CD14-positive monocyte (primary cell): ENCODE data around the gene PRSS27. TPM values are rescaled to one million over a fixed set of nuclear protein-coding genes. Genes with fewer than 3 reads are reported as not detected.

Experiments
- DNase-seq, 3 donors: peaks; one replicate each; pipeline ENCODE4 v3.0.0-alpha.2; 2011 to 2022
- H2AFZ ChIP-seq: 2 replicates; pipeline ENCODE4 v1.6.0; 2012; ENCODE audit warnings: mild to moderate bottlenecking, low read depth, low read length, inconsistent platforms; ENCODE audit not compliant: insufficient read depth, poor library complexity, severe bottlenecking
- H3K27ac ChIP-seq, 2 donors: 1 replicate in 1 of 2; 2 replicates in 1 of 2; pipeline ENCODE4 v1.5.1; 2012 to 2013; ENCODE audit warnings: low read length in 2 of 2, control low read depth in 1 of 2, inconsistent platforms in 1 of 2, low read depth in 1 of 2, mild to moderate bottlenecking in 1 of 2
- H3K27me3 ChIP-seq, 2 donors: one replicate each; pipeline versions ENCODE4 v1.6.0 to v1.6.1; 2011 to 2013; ENCODE audit warnings: low read length in 2 of 2; ENCODE audit not compliant: control insufficient read depth in 2 of 2, insufficient read depth in 2 of 2
- H3K36me3 ChIP-seq, 2 donors: replicated peaks in 1 of 2; 1 replicate in 1 of 2; 2 replicates in 1 of 2; pipeline versions ENCODE4 v1.5.1 to v1.6.1; 2012 to 2013; ENCODE audit warnings: low read length in 2 of 2, control low read depth in 1 of 2, inconsistent platforms in 1 of 2, mild to moderate bottlenecking in 1 of 2; ENCODE audit not compliant: insufficient read depth in 2 of 2, control insufficient read depth in 1 of 2
- H3K4me1 ChIP-seq, 2 donors: 1 replicate in 1 of 2; 2 replicates in 1 of 2; pipeline versions ENCODE4 v1.5.1 to v1.6.1; 2012 to 2013; ENCODE audit warnings: low read length in 2 of 2, control low read depth in 1 of 2, inconsistent platforms in 1 of 2, mild to moderate bottlenecking in 1 of 2, moderate library complexity in 1 of 2; ENCODE audit not compliant: insufficient read depth in 2 of 2, control insufficient read depth in 1 of 2
- H3K4me2 ChIP-seq: replicated peaks from 2 replicates; pipeline ENCODE3; 2012; ENCODE audit warnings: low read length, moderate library complexity, mild to moderate bottlenecking; ENCODE audit not compliant: poor library complexity, severe bottlenecking; ENCODE audit errors: extremely low read depth
- H3K4me3 ChIP-seq, 3 experiments: fragments of 200-600 bp in 1 of 3; sonication (generic) in 1 of 3; replicated peaks in 1 of 3; 1 replicate in 2 of 3; 2 replicates in 1 of 3; pipeline ENCODE4 v1.5.1; 2011 to 2013; ENCODE audit warnings: low read length in 3 of 3, mild to moderate bottlenecking in 3 of 3, control low read depth in 2 of 3, low read depth in 2 of 3, inconsistent platforms in 1 of 3, moderate library complexity in 1 of 3
- H3K79me2 ChIP-seq: 2 replicates; pipeline ENCODE4 v1.6.0; 2012; ENCODE audit warnings: mild to moderate bottlenecking, control low read depth, inconsistent platforms, low read length, moderate library complexity; ENCODE audit not compliant: insufficient read depth
- H3K9ac ChIP-seq: 2 replicates; pipeline ENCODE4 v1.6.0; 2017; ENCODE audit warnings: low read length, mild to moderate bottlenecking; ENCODE audit not compliant: insufficient read depth, poor library complexity, severe bottlenecking
- H3K9me3 ChIP-seq, 2 donors: replicated peaks in 1 of 2; 1 replicate in 1 of 2; 2 replicates in 1 of 2; pipeline versions ENCODE4 v1.5.1 to v1.6.1; 2012 to 2013; ENCODE audit warnings: low read length in 2 of 2, control low read depth in 1 of 2; ENCODE audit not compliant: control insufficient read depth in 1 of 2, insufficient read depth in 1 of 2
- H4K20me1 ChIP-seq: 2 replicates; pipeline ENCODE4 v1.6.0; 2012; ENCODE audit warnings: mild to moderate bottlenecking, low read length, control low read depth, moderate library complexity; ENCODE audit not compliant: insufficient read depth
- H3K27ac Mint-ChIP-seq, 7 donors: one replicate each; pipeline ENCODE4 v1.8.0; 2020; ENCODE audit warnings: mild to moderate bottlenecking in 7 of 7, mixed read lengths in 7 of 7, moderate library complexity in 6 of 7, inconsistent platforms in 2 of 7
- H3K27me3 Mint-ChIP-seq, 3 donors: one replicate each; pipeline ENCODE4 v1.8.0; 2021 to 2022; ENCODE audit warnings: low read depth in 3 of 3, mild to moderate bottlenecking in 3 of 3, mixed read lengths in 3 of 3, moderate library complexity in 3 of 3, inconsistent platforms in 1 of 3
- H3K36me3 Mint-ChIP-seq, 2 donors: one replicate each; pipeline ENCODE4 v1.8.0; 2020; ENCODE audit warnings: mixed read lengths in 2 of 2, inconsistent platforms in 1 of 2, mild to moderate bottlenecking in 1 of 2
- H3K4me1 Mint-ChIP-seq: one replicate; pipeline ENCODE4 v1.8.0; 2020; ENCODE audit warnings: mild to moderate bottlenecking, mixed read lengths
- H3K4me3 Mint-ChIP-seq, 2 donors: one replicate each; pipeline ENCODE4 v1.8.0; 2020; ENCODE audit warnings: mild to moderate bottlenecking in 2 of 2, mixed read lengths in 2 of 2, moderate library complexity in 1 of 2
- H3K9me3 Mint-ChIP-seq, 7 donors: one replicate each; pipeline ENCODE4 v1.8.0; 2020 to 2022; ENCODE audit warnings: mixed read lengths in 7 of 7, mild to moderate bottlenecking in 6 of 7, moderate library complexity in 6 of 7, inconsistent platforms in 2 of 7
- WGBS: methylation state at CpG from one replicate; pipeline ENCODE4 v1.1.5; 2013; ENCODE audit warnings: missing lambda C conversion rate; ENCODE audit not compliant: insufficient coverage; 5-methylcytosine and 5-hydroxymethylcytosine counted together
- intact Hi-C, 2 donors: fragments of 100-400 bp; cut with micrococcal nuclease; formaldehyde crosslinking; loops; one replicate each; pipeline versions ENCODE4 v1.15.0 to v1.15.1; 2023
- polyA minus RNA-seq: library from RNA; depleted of rRNA, polyadenylated mRNA; stranded (reverse); fragments of >200 nt; gene quantifications from 2 replicates; pipeline ENCODE4 v1.2.3, GENCODE V29; 2012
- polyA plus RNA-seq, 3 donors: library from polyadenylated mRNA; depleted of rRNA in 1 of 3; unstranded in 2 of 3; stranded (reverse) in 1 of 3; fragments of 300-500 nt in 2 of 3; fragments of >200 nt in 1 of 3; fragmentation: Illumina TruSeq in 2 of 3; gene quantifications; 1 replicate in 2 of 3; 2 replicates in 1 of 3; pipeline ENCODE4 v1.2.3, GENCODE V29; 2012 to 2021
- total RNA-seq, 12 experiments: library from RNA in 1 of 12; stranded (reverse) in 1 of 12; fragments of 120-200 nt in 1 of 12; gene quantifications; one replicate each; pipeline ENCODE4 v1.2.4 and lab custom pipeline; 2013 to 2026; ENCODE audit warnings: mixed read lengths in 6 of 12, inconsistent platforms in 1 of 12
- TF ChIP-seq, protein P1 (sequence below): fragments of 200-600 bp; IDR thresholded peaks from one replicate; pipeline ENCODE4 v1.8.0; 2022; ENCODE audit warnings: antibody characterized with exemption, mild to moderate bottlenecking

Gene PRSS27
- 0.19 TPM for total RNA-seq (2013)
- polyA plus RNA-seq (1 to 10 TPM in 1 of 3 donors, not detected in 2; 1.1 TPM), polyA minus RNA-seq (0.08 and 0.42 TPM in 2 replicates), total RNA-seq (lab: John Stamatoyannopoulos, UW) (0.18 to 1.0 (median 0.52) reads per million in 11 experiments)

GRCh38 chr16:2720064-2720457 lies at the start of gene PRSS27:
PRSS27 (minus strand) TSS chr16:2720224; CDS start chr16:2720160, 64 bp downstream.
- no peaks in the 10 kb centered on the region for H4K20me1 ChIP-seq
- Mint-ChIP-seq H3K27me3 (peaks cover 5 to 18% (median 12%) of the 10 kb centered on the region in 3 donors), H3K4me3 (peak within 1 kb of the TSS; percentile 79 to 83), H3K36me3 (no peaks in the 10 kb centered on the region), H3K4me1 (peaks cover 7% of the 10 kb centered on the region), H3K27ac (peak within 1 kb of the TSS in 6 of 7 donors; percentile 62 to 93 (median 80)), H3K9me3 (peaks cover 0 to 1% (median 0%) of the 10 kb centered on the region in 7 donors)
- H3K27ac ChIP-seq = peak within 1 kb of the TSS in 1 of 2 donors; percentile 61
- H3K9ac ChIP-seq = peak within 1 kb of the TSS; percentile 69
- peaks cover 0 to 2% of the 10 kb centered on the region in 2 donors for H3K27me3 ChIP-seq
- H3K4me3 ChIP-seq = peak within 1 kb of the TSS; percentile 50 to 79 (median 52)
- no peaks in the 10 kb centered on the region for H3K9me3 ChIP-seq
- no peak for DNase-seq
- intact Hi-C loops = loop anchor here in 1 of 2 donors (5.0 kb wide), 1 partner anchor 48 kb away; no protein-coding TSS in a partner anchor
- peaks cover 9 to 22% of the 10 kb centered on the region in 2 donors for H3K4me1 ChIP-seq
- TF ChIP-seq, protein P1, sequence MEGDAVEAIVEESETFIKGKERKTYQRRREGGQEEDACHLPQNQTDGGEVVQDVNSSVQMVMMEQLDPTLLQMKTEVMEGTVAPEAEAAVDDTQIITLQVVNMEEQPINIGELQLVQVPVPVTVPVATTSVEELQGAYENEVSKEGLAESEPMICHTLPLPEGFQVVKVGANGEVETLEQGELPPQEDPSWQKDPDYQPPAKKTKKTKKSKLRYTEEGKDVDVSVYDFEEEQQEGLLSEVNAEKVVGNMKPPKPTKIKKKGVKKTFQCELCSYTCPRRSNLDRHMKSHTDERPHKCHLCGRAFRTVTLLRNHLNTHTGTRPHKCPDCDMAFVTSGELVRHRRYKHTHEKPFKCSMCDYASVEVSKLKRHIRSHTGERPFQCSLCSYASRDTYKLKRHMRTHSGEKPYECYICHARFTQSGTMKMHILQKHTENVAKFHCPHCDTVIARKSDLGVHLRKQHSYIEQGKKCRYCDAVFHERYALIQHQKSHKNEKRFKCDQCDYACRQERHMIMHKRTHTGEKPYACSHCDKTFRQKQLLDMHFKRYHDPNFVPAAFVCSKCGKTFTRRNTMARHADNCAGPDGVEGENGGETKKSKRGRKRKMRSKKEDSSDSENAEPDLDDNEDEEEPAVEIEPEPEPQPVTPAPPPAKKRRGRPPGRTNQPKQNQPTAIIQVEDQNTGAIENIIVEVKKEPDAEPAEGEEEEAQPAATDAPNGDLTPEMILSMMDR = no peak
- peak within 1 kb of the TSS; percentile 88 for H3K4me2 ChIP-seq
- H3K36me3 ChIP-seq = no peaks in the 10 kb centered on the region
- 92% methylated on average over 7 of the region's 26 CpGs for whole genome bisulfite sequencing
- H2AFZ ChIP-seq = peak within 1 kb of the TSS; percentile 88
- no peaks in the 10 kb centered on the region for H3K79me2 ChIP-seq

DNA sequence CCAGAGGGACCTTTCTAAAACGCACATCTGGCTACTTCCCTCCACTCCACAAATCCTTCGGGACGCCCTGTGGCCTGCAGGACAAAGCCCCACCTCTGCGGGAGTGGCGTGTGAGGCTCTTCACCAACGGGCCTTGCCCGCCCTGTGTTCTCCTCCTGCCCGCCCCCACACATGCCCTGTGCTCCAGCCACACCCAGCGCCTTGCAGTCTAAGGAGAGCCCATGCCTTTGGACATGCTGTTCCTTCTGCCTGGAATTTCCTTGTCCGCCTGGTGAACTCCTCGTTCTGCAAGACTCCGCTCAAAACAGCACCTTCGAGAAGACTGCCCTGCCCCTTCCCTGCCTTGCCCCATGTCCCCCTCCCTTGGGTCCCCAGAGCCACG lies 49.6 kb upstream of the PRSS27 start:
- H3K36me3 Mint-ChIP-seq = peaks cover 94 to 100% of the 10 kb centered on the region in 2 donors
- WGBS = 90% methylated on average over 13 of the region's 14 CpGs

More for the DNA sequence above, 49.6 kb upstream of the PRSS27 start:
- H3K4me2 ChIP-seq = no peak overlapping the region
- peaks cover 93 to 100% of the 10 kb centered on the region in 2 donors for H3K36me3 ChIP-seq
- no peaks in the 10 kb centered on the region for H3K27me3 ChIP-seq
- H3K79me2 ChIP-seq = peaks cover 45% of the 10 kb centered on the region
- TF ChIP-seq, protein P1 = no peak
- H3K4me1 ChIP-seq = peaks cover 1 to 4% of the 10 kb centered on the region in 2 donors
- H3K9me3 Mint-ChIP-seq = peaks cover 0 to 1% (median 0%) of the 10 kb centered on the region in 7 donors
- H3K4me1 Mint-ChIP-seq = peaks cover 11% of the 10 kb centered on the region
- H3K27ac ChIP-seq = no peak overlapping the region
- no peak overlapping the region for H2AFZ ChIP-seq
- H3K27me3 Mint-ChIP-seq = peaks cover 0 to 4% (median 0%) of the 10 kb centered on the region in 3 donors
- no peak overlapping the region for H3K9ac ChIP-seq
- no peaks in the 10 kb centered on the region for H3K9me3 ChIP-seq
- intact Hi-C loops = no loop called here
- H3K4me3 ChIP-seq = no peak overlapping the region
- peak overlapping the region in 5 of 7 donors; percentile 27 to 68 (median 60) for H3K27ac Mint-ChIP-seq
- H4K20me1 ChIP-seq = peaks cover 100% of the 10 kb centered on the region
- H3K4me3 Mint-ChIP-seq = no peak overlapping the region
- no peak for DNase-seq
